ENCODE measurements around the gene SAMD10.
"Not testable (repeated sequence)": the region's sequence is repeated elsewhere in the genome, so short reads cannot be mapped to it uniquely, and the experiment has no call there.

SAMD10 gene

DNA sequence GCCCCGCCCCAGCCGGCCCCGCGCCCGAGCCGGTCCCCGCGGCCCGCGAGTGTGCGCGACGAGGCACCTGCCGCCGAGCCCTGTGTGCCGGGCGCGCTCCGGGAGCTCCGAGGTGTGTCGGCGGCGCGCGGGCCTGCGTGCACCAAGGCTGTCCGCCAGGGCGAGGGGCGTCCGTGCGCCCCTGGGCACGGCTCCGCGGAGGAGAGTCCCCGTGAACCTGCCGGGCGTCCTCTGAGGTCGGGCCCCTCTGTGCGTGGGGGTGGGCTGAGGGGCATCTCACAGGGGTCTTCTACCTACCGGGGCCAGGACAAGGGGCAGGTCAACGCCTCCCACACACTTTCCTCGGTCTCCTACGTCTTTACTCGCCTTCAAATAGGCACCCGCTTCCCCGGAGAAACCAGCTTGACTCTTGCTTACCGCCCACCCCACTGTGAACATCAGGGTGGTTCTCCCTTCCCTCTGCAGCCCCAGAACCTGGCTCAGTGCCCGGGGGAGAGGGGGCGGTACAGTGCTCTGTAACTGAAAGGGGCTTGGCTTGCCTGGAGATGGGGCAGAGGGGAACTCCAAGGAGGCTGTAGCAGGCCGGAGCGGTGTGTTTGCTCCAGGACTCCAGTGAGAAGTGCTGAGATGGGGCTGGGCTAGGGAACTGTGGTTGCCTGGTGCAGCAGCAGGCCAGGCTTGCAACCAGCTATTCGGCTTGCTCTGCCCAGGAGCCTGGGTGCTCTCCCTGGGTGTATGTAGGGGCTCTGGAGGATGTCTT lies at the start of gene SAMD10:
Gene SAMD10 (minus strand): TSS at position 86 of the 760 bp plus-strand sequence. CDS start 175 bp downstream, outside the sequence.
- H3K4me3 ChIP-seq (ENCODE audit: low read length): peak within 1 kb of the TSS; percentile 68
- no peak for TF ChIP-seq ZNF274 (IDR thresholded peaks at IDR 0.05; ENCODE audit: low read depth, low read length)

DNA sequence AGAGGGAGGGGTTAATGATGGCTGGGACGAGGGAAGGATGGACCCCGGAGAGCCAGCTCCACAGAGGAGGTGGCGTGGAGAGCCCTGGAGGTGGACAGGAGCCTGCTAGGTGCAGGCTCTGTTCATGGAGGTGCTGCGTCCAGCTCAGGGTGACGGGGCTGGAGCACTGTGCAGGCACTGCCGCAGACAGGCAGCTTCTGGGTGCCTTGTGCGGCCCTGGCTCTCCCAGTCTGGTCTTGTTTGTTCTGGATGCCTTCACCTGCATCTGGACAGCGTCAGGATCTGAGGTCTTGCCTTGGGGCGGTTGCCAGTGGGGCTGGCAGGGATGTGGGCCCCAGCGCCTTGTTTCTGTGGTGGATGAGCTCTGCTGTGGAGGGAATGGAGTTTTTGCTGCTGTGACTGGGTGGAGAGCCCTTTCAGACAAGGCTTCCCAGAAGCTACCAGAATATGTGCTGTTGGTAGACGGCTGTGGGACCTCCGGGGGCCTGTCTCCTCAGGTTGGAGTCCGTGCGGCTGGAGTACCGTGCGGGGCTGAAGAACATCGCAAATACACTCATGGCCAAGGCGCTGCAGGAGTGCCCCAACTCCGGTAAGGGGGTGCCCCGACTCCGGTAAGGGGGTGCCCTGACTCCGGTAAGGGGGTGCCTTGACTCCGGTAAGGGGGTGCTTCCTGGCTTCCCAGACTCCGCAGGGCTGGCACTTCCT lies 48.7 kb upstream of the SAMD10 start:
- TF ChIP-seq ZNF274 (IDR thresholded peaks at IDR 0.05; ENCODE audit: low read depth, low read length): no peak
- no peak overlapping the region for H3K4me3 ChIP-seq (ENCODE audit: low read length)

DNA sequence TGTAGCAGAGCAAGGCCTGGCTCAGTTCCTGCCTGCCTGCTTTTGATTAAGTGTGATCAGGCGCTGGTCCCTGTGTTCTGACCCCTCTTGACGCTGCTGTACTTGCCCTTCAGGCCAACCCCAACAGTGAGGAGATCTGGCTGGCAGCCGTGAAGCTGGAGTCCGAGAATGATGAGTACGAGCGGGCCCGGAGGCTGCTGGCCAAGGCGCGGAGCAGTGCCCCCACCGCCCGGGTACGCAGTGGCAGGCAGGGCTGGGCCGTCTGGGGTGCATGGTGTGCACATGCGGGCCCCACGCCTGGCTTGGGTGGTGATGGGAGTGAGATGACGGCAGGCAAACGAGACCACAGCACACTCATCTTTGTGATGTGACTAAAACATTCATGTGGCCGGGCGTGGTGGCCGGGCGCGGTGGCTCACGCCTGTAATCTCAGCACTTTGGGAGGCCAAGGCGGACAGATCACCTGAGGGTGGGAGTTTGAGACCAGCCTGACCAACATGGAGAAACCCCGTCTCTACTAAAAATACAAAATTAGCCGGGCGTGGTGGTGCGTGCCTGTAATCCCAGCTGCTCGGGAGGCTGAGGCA lies 46.5 kb upstream of the SAMD10 start:
- TF ChIP-seq ZNF274 (IDR thresholded peaks at IDR 0.05; ENCODE audit: low read depth, low read length): no peak
- H3K4me3 ChIP-seq (ENCODE audit: low read length): no peak overlapping the region

DNA sequence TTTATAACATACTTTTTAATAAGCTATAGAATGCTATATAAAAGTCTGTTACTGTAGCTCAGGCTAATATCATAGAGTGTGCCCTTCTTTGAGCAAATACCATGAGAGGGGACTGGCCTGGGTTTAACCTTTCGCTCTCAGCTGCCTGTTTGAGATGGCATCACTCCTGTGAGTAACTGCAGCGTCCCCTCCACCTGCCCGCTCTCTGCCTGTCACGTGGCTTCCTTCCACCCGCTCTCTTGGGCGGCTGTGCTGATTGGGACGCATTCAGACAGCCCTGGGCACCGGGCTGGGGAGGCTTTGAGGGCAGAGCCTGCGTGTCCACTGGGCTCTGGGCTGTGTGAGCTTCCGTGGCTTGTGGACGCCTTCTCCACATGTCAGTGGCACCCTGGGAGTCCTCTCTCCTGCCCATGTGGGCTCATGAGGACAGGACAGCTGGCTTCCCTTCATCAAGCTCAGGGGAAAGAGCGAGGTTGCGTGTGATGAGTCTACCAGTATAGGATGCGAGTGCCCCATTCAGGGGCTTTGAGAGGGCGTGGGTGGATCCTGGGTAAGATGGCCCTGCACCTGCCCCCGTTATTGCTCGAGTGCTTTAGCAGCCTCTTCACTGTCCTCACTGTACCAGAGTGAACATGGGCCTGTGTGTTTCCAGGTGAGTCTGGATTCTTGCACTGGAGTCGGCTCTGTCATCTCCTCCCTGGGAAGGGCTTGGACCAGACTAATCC lies 45.8 kb upstream of the SAMD10 start:
- H3K4me3 ChIP-seq (ENCODE audit: low read length): no peak overlapping the region
- no peak for TF ChIP-seq ZNF274 (IDR thresholded peaks at IDR 0.05; ENCODE audit: low read depth, low read length)

DNA sequence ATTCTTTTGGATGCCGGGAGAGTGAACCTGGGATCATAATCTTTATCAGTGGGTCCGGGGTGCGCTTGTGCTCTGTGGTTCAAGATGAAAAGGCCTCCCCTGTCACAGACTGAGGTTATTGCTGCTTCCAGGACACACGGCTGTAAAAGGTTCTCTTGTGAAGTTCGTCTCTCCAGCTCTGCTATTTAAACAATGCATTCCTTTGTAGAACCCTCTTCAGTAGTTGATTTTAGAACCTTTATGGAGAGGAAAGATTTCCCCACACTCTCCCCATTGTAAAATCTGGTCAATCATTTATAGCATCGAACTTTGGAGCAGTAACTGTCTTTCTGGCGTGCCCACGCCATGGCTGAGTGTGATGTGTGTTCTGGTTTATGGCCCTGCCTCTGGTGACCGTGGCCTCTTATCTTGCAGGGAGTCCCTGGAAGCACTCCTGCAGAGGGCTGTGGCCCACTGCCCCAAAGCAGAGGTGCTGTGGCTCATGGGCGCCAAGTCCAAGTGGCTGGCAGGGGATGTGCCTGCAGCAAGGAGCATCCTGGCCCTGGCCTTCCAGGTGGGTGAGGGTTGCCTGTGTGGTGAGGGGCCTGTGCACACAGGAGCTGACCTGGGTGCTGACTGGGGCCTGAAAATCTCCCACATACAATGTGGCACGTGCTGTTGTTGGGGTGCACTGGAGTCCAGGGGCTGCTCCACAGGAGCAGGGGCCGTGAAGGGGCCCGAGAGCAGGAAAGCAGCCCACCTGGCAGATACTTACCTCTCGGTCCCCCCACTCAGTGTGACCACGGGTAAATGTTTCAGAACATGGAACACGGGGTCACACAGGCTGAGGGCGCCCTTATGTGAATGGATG lies 44.9 kb upstream of the SAMD10 start:
- TF ChIP-seq ZNF274 (IDR thresholded peaks at IDR 0.05; ENCODE audit: low read depth, low read length): no peak
- no peak overlapping the region for H3K4me3 ChIP-seq (ENCODE audit: low read length)

DNA sequence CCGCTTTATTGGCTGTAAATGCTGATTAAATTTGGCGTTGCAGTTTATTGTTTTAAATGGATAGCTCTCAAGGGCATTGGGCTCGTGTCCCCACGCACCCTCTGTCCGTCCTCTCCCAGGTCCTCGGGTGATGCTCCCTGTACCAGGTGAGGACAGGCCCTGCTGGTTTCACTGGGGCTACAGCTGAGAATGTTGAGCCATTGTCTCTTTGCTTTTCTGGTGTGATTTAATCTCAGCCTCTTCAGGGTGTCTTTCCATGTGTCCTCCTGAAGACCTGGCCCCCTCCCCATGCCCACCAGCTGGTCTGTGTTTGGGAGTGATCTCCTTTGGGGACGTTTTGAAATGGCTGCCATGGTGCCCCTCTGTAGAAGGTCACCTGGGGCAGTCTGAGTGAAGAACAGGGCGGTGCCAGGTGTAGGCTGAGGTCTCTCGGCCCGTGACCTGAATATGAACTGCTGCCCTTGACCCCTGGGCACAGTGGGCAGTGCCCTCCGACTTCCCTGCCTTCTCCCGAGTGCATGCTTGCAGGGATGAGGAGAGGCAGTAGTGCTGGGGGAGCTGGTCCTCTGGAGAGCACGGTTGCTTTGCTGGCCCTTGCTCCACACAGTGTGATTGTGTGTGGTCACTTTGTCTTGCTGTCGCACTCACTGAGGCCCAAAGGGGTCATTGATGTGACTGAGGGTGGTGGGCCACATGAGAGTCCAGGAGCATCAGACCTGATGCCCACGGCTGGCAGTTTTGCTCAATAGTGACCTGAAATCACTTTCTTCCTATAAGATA lies 44.1 kb upstream of the SAMD10 start:
- H3K4me3 ChIP-seq (ENCODE audit: low read length): no peak overlapping the region
- no peak for TF ChIP-seq ZNF274 (IDR thresholded peaks at IDR 0.05; ENCODE audit: low read depth, low read length)

DNA sequence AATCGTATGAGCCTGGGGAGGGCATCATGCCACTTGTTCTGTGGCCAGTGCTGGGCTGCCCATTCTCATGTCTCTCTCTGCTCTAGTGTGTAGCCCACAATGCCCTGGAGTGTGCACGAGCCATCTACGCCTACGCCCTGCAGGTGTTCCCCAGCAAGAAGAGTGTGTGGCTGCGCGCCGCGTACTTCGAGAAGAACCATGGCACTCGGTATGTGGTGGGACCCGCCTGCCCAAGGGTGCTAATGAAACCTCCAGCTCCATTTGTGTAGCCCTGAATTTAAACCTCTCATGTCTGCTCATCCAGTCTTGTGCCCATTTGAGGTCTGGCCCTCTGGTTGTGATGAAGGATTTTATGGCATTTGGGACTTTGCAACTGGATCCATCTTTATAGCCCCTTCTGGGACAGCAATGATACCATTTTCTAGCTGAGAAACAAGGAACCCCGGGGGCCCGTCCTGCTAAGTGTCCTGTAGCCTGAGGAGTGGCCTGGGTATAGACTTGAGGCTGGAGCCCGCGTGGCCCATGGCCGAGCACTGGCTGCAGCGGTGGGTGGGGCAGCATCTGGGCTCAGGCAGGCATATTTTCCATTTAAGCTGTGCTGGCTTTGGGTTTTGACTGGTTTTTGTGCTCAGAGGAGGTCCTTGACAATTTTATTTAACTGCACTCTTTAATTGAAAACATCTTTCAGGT lies 43.4 kb upstream of the SAMD10 start:
- TF ChIP-seq ZNF274 (IDR thresholded peaks at IDR 0.05; ENCODE audit: low read depth, low read length): no peak
- H3K4me3 ChIP-seq (ENCODE audit: low read length): no peak overlapping the region

DNA sequence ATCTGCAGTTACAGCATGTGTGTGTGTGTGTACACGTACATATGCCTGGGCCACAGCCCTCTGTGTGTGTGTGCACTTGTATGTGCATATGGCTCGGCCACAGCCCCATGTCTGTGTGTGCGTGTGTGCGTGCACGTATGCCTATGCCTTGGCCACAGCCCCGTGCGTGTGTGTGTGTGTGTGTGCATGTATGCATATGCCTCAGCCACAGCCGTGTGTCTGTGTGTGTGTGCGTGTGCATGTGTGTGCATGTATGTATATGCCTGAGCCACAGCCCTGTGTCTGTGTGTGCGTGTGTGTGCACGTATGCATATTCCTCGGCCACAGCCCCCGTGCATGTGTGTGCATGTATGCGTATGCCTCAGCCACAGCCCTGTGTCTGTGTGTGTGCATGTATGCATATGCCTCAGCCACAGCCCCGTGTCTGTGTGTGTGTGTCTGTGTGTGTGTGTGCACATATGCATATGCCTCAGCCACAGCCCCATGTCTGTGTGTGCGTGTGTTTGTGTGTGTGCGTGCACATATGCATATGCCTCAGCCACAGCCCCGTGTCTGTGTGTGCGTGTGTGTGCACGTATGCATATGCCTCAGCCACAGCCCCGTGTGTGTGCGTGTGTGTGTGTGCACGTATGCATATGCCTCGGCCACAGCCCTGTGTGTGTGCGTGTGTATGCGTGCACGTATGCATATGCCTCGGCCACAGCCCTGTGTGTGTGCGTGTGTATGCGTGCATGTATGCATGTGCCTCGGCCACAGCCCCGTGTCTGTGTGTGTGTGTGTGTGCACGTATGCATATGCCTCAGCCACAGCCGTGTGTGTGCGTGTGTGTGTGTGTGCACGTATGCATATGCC lies 41.9 kb upstream of the SAMD10 start:
- no peak overlapping the region for H3K4me3 ChIP-seq (ENCODE audit: low read length)
- TF ChIP-seq ZNF274 (IDR thresholded peaks at IDR 0.05; ENCODE audit: low read depth, low read length): no peak

DNA sequence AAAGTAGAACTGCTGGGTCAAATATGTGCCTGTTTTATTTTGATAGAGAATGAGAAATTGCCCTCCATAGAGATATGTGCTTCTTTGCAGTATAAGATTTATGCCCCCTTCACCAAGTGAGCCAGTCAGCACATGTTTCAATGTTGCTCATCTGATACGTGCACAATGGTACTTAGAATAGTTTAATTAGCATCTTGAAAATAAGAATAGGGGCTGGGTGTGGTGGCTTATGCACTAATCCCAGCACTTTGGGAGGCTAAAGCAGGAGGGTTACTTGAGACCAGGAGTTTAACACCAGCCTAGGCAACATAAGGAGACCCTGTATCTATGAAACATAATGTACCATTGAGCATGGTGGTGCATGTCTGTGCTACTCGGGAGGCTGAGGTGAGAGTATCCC lies 36.2 kb upstream of the SAMD10 start:
- no peak for TF ChIP-seq ZNF274 (IDR thresholded peaks at IDR 0.05; ENCODE audit: low read depth, low read length)
- H3K4me3 ChIP-seq (ENCODE audit: low read length): no peak overlapping the region

DNA sequence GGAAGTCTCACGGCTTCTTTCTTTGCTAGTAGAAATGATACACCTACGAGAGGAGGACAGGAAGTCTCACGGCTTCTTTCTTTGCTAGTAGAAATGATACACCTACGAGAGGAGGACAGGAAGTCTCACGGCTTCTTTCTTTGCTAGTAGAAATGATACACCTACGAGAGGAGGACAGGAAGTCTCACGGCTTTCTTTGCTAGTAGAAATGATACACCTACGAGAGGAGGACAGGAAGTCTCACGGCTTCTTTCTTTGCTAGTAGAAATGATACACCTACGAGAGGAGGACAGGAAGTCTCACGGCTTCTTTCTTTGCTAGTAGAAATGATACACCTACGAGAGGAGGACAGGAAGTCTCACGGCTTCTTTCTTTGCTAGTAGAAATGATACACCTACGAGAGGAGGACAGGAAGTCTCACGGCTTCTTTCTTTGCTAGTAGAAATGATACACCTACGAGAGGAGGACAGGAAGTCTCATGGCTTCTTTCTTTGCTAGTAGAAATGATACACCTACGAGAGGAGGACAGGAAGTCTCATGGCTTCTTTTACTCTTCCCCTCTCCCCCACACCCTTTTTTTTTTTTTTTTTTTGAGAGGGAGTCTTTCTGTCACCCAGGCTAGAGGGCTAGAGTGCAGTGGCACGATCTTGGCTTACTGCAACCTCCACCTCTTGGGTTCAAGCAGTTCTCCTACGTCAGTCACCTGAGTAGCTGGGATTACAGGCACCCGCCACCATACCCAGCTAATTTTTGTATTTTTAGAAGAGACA lies 33.1 kb upstream of the SAMD10 start:
- not testable (repeated sequence) for H3K4me3 ChIP-seq (ENCODE audit: low read length)

DNA sequence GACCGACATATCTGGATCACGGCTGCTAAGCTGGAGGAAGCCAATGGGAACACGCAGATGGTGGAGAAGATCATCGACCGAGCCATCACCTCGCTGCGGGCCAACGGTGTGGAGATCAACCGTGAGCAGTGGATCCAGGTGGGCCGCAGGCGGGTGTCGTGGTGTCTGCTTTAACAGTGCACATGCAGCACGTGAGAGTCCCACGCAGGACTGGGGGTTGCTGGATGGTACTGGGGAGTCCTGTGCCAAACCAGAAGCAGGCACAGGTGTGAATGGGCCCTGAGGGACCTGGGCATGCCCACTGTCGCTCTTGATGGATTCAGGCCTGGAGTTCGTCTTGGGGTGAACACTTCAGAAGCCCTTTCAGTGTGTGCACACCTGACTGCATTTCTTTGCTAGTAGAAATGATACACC lies 31.9 kb upstream of the SAMD10 start:
- no peak overlapping the region for H3K4me3 ChIP-seq (ENCODE audit: low read length)
- TF ChIP-seq ZNF274 (IDR thresholded peaks at IDR 0.05; ENCODE audit: low read depth, low read length): no peak
